ENCODE data around the gene ZNF474.
"Not testable (repeated sequence)": the region's sequence is repeated elsewhere in the genome, so short reads cannot be mapped to it uniquely, and the experiment has no call there.

ZNF474 gene

GRCh38 chr5:122129306-122129705 lies at the start of gene ZNF474:
Gene ZNF474 (plus strand): TSS chr5:122129546. CDS start chr5:122151991, 22,445 bp downstream.
- DNase-seq, result no peak

GRCh38 chr5:122081541-122081940 lies 47.8 kb upstream of the ZNF474 start:
- DNase-seq, result no peak

GRCh38 chr5:122083535-122083934 lies 45.8 kb upstream of the ZNF474 start:
- no peak for DNase-seq

- DNase-seq, result no peak
These were observed 44.3 kb upstream of the ZNF474 start for GRCh38 chr5:122085041-122085440.

GRCh38 chr5:122089096-122090013 lies 40.0 kb upstream of the ZNF474 start:
- DNase-seq, result peak; percentile 12

GRCh38 chr5:122091936-122092600 lies 37.3 kb upstream of the ZNF474 start:
- DNase-seq, result no peak

GRCh38 chr5:122093415-122094180 lies 35.7 kb upstream of the ZNF474 start:
- DNase-seq, result no peak

- not testable (repeated sequence) for DNase-seq
These were observed 35.1 kb upstream of the ZNF474 start for GRCh38 chr5:122094251-122094650.

GRCh38 chr5:122095158-122095557 lies 34.2 kb upstream of the ZNF474 start:
- no peak for DNase-seq

- no peak for DNase-seq
These were observed 32.0 kb upstream of the ZNF474 start for GRCh38 chr5:122097391-122097790.

GRCh38 chr5:122099060-122099790 lies 30.1 kb upstream of the ZNF474 start:
- DNase-seq, result no peak

- DNase-seq, result peak; percentile 20
These were observed 27.6 kb upstream of the ZNF474 start for GRCh38 chr5:122101636-122102285.

- no peak for DNase-seq
These were observed 26.5 kb upstream of the ZNF474 start for GRCh38 chr5:122102825-122103224.

GRCh38 chr5:122105909-122106308 lies 23.4 kb upstream of the ZNF474 start:
- DNase-seq, result no peak

- no peak for DNase-seq
These were observed 22.3 kb upstream of the ZNF474 start for GRCh38 chr5:122107016-122107415.

- DNase-seq, result no peak
These were observed 18.4 kb upstream of the ZNF474 start for GRCh38 chr5:122110987-122111386.

- DNase-seq, result no peak
These were observed 17.9 kb upstream of the ZNF474 start for GRCh38 chr5:122111460-122111859.

GRCh38 chr5:122112063-122112462 lies 17.3 kb upstream of the ZNF474 start:
- no peak for DNase-seq

GRCh38 chr5:122112733-122113558 lies 16.4 kb upstream of the ZNF474 start:
- no peak for DNase-seq

- no peak for DNase-seq
These were observed 14.8 kb upstream of the ZNF474 start for GRCh38 chr5:122114501-122114900.

- DNase-seq, result no peak
These were observed 10.9 kb upstream of the ZNF474 start for GRCh38 chr5:122118356-122118948.

Data from activated CD4-positive, alpha-beta T cell treated with anti-CD3 and anti-CD28 coated beads, Interleukin-2, amount 50 U/mL, for 16 hours (primary cell).